NB4 (cell line): ENCODE results near the gene ACVR2B.
A peak's percentile ranks its signal among the peaks of the same experiment; 100 is the strongest.

Experiments used
- DNase-seq: peaks from one replicate; pipeline ENCODE4 v3.0.0; 2010; ENCODE audit warnings: low read depth
- H3K4me3 ChIP-seq: one replicate; pipeline ENCODE4 v1.5.1; 2011; ENCODE audit warnings: mild to moderate bottlenecking, low read depth, low read length, moderate library complexity
- CTCF ChIP-seq: IDR thresholded peaks from one replicate; pipeline ENCODE4 v1.5.1; 2012; ENCODE audit warnings: low read depth, low read length
- MAX ChIP-seq: IDR thresholded peaks from 2 replicates; pipeline ENCODE4 v1.6.1; 2011; ENCODE audit warnings: low read depth, low read length
- MYC ChIP-seq: IDR thresholded peaks from 2 replicates; pipeline ENCODE4 v1.6.1; 2011; ENCODE audit warnings: low read depth, low read length
- POLR2A ChIP-seq: IDR thresholded peaks from 2 replicates; pipeline ENCODE4 v1.6.1; 2011; ENCODE audit warnings: mild to moderate bottlenecking; ENCODE audit not compliant: insufficient read length; ENCODE audit errors: extremely low read depth

ACVR2B gene

GRCh38 chr3:38533285-38533976 lies 79.7 kb downstream of the ACVR2B start:
- H3K4me3 ChIP-seq = no peak overlapping the region
- TF ChIP-seq MYC (no peak), MAX (no peak)
- DNase-seq = no peak

GRCh38 chr3:38534180-38534579 lies 80.5 kb downstream of the ACVR2B start:
- H3K4me3 ChIP-seq = no peak overlapping the region
- TF ChIP-seq CTCF = no peak
- TF ChIP-seq POLR2A = no peak
- no peak for TF ChIP-seq MYC
- no peak for TF ChIP-seq MAX
- DNase-seq = no peak

GRCh38 chr3:38534604-38535003 lies 80.9 kb downstream of the ACVR2B start:
- no peak for TF ChIP-seq POLR2A
- TF ChIP-seq CTCF = no peak
- TF ChIP-seq MYC = no peak
- no peak for TF ChIP-seq MAX
- no peak overlapping the region for H3K4me3 ChIP-seq
- no peak for DNase-seq

- TF ChIP-seq MAX (no peak), POLR2A (no peak), MYC (no peak), CTCF (no peak)
- H3K4me3 ChIP-seq = no peak overlapping the region
- no peak for DNase-seq
Measured at GRCh38 chr3:38536671-38537070, 83.0 kb downstream of the ACVR2B start.

GRCh38 chr3:38538773-38539353 lies 85.2 kb downstream of the ACVR2B start:
- DNase-seq = no peak
- no peak overlapping the region for H3K4me3 ChIP-seq
- TF ChIP-seq POLR2A (no peak), CTCF (no peak), MYC (no peak), MAX (no peak)

GRCh38 chr3:38541806-38542205 lies 88.1 kb downstream of the ACVR2B start:
- peak; percentile 41 for DNase-seq
- TF ChIP-seq MYC (no peak), POLR2A (no peak), MAX (no peak), CTCF (no peak)
- no peak overlapping the region for H3K4me3 ChIP-seq
